H1 (cell line): Measurements from ENCODE around the gene TSPOAP1. TPM values are rescaled to one million over a fixed set of nuclear protein-coding genes. Genes with fewer than 3 reads are reported as not detected.

Source experiments
- ATF2 ChIP-seq: IDR thresholded peaks from 2 replicates; pipeline ENCODE4 v1.6.1; 2012; ENCODE audit warnings: low read length, inconsistent platforms
- BACH1 ChIP-seq: IDR thresholded peaks from 2 replicates; pipeline ENCODE4 v1.6.1; 2012; ENCODE audit warnings: low read length, improper control_type of control experiment
- BCL11A ChIP-seq, 2 experiments: IDR thresholded peaks; one replicate each; pipeline ENCODE4 v1.6.1; 2011; ENCODE audit warnings: low read depth in 2 of 2, low read length in 2 of 2, mild to moderate bottlenecking in 2 of 2
- CHD1 ChIP-seq: IDR thresholded peaks from 2 replicates; pipeline ENCODE4 v1.6.1; 2012; ENCODE audit warnings: low read depth, low read length, improper control_type of control experiment
- EP300 ChIP-seq, 2 experiments: IDR thresholded peaks; 1 replicate in 1 of 2; 2 replicates in 1 of 2; pipeline ENCODE4 v1.6.1; 2011 to 2012; ENCODE audit warnings: low read depth in 2 of 2, low read length in 2 of 2, mild to moderate bottlenecking in 2 of 2, borderline replicate concordance in 1 of 2, inconsistent platforms in 1 of 2, moderate library complexity in 1 of 2
- POLR2AphosphoS5 ChIP-seq: IDR thresholded peaks from 2 replicates; pipeline ENCODE4 v1.6.1; 2011; ENCODE audit warnings: low read depth, low read length
- SP2 ChIP-seq: IDR thresholded peaks from 2 replicates; pipeline ENCODE4 v1.6.1; 2012; ENCODE audit warnings: mild to moderate bottlenecking, low read length, inconsistent platforms
- SP4 ChIP-seq: IDR thresholded peaks from 2 replicates; pipeline ENCODE4 v1.6.1; 2012; ENCODE audit warnings: low read length, inconsistent platforms
- TBP ChIP-seq: IDR thresholded peaks from 2 replicates; pipeline ENCODE4 v1.6.1; 2011; ENCODE audit warnings: low read depth, low read length, improper control_type of control experiment
- TEAD4 ChIP-seq: IDR thresholded peaks from 2 replicates; pipeline ENCODE4 v1.6.1; 2012; ENCODE audit warnings: low read depth, low read length, inconsistent platforms, mixed read lengths
- polyA plus RNA-seq, 7 experiments: library from polyadenylated mRNA; depleted of rRNA in 3 of 7; stranded (reverse) in 5 of 7; unstranded in 2 of 7; fragments of >200 nt in 5 of 7; fragments of 200-250 nt in 2 of 7; gene quantifications; 1 replicate in 5 of 7; 2 replicates in 1 of 7; 4 replicates in 1 of 7; pipeline versions ENCODE4 v1.2.1 to v1.2.3, GENCODE V29; 2011 to 2013; ENCODE audit warnings: missing spikeins in 2 of 7, mixed read lengths in 2 of 7
- total RNA-seq: library from RNA; stranded (reverse); fragmentation: NEBNext Ultra II Directional; extraction: Animal tissue kit (Norgen Biotek cat#: 25700); gene quantifications from 2 replicates; pipeline ENCODE4 v1.2.1, GENCODE V29; 2021

TSPOAP1 gene
- total and polyA plus RNA-seq, 2 of the 8 experiments (the other 6 are each of a cell fraction or from before 2014, with no cell fraction given) = 7.6 to 9.2 TPM

DNA sequence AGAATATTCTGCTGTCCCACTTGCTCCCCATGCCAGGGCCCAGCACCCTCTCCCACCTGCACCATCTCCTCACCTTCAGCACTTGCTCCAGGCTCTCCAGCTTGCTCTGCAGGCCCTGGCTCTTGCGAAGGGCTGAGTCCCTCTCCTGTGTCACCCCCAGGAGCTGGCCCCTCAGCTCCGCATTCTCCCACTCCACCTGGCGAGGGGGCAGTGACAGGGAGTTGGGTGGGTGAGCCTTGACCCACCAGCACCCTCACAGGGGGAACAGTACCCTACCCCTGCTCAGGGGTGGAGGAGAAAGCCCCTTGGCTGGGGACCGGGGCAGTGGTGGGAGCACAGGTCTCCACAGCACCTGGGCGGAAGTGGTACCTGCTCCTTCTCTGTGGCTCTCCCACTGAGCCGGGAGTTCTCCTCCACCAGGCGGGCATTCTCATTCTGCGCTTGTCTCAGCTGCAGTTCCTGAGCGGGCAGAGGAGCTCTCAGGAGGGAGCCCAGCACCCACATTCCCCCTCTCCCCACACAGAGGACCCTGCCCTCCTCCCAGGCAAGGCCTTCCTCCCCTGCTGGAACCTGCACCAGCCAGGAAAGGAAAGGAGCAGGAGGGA is 5.9 kb downstream of the TSPOAP1 start (continued):
- TF ChIP-seq ATF2 = no peak
- TF ChIP-seq CHD1 = no peak
- TF ChIP-seq SP2 = no peak
- TF ChIP-seq BACH1 = no peak
- no peak for TF ChIP-seq EP300 (IDR thresholded peaks at IDR 0.05; ENCODE audit: borderline replicate concordance in 1 of 2, low read depth in 2 of 2, low read length in 2 of 2)
- no peak for TF ChIP-seq SP4
- TF ChIP-seq BCL11A (IDR thresholded peaks at IDR 0.05; ENCODE audit: low read depth in 2 of 2, low read length in 2 of 2) = no peak
- TF ChIP-seq TBP = no peak
- no peak for TF ChIP-seq TEAD4
- TF ChIP-seq POLR2AphosphoS5 = no peak
